Heart left ventricle (tissue), 16 donors: ENCODE results near the gene SEZ6L. TPM values are rescaled to one million over a fixed set of nuclear protein-coding genes. Genes with fewer than 3 reads are reported as not detected.

Experiments used
- ATAC-seq, 4 donors: fragments of 200-7000 bp; cut with Tn5 transposase; one replicate each; pipeline ENCODE4 v1.9.1; 2020 to 2022; ENCODE audit warnings: moderate library complexity in 4 of 4, mild to moderate bottlenecking in 3 of 4, moderate number of reproducible peaks in 1 of 4
- DNase-seq, 5 donors: peaks; one replicate each; pipeline ENCODE4 v3.0.0-alpha.2; 2020
- H3K27ac ChIP-seq, 12 donors: fragments of 200-600 bp; sonication (generic) in 4 of 12; one replicate each; pipeline versions ENCODE4 v1.5.0 to v1.8.0; 2016 to 2022; ENCODE audit warnings: mild to moderate bottlenecking in 2 of 12
- H3K27me3 ChIP-seq, 9 donors: fragments of 200-600 bp; sonication (generic) in 2 of 9; one replicate each; pipeline versions ENCODE4 v1.5.1 to v1.8.0; 2016 to 2022; ENCODE audit warnings: mild to moderate bottlenecking in 3 of 9
- H3K36me3 ChIP-seq, 9 donors: fragments of 200-600 bp; sonication (generic) in 2 of 9; one replicate each; pipeline versions ENCODE4 v1.5.0 to v1.8.0; 2018 to 2022; ENCODE audit warnings: mild to moderate bottlenecking in 2 of 9
- H3K4me1 ChIP-seq, 12 donors: fragments of 200-600 bp; sonication (generic) in 4 of 12; one replicate each; pipeline versions ENCODE4 v1.5.0 to v1.8.0; 2016 to 2022; ENCODE audit warnings: mild to moderate bottlenecking in 3 of 12
- H3K4me3 ChIP-seq, 12 donors: fragments of 200-600 bp; sonication (generic) in 4 of 12; one replicate each; pipeline versions ENCODE4 v1.5.0 to v1.8.0; 2017 to 2022; ENCODE audit warnings: mild to moderate bottlenecking in 9 of 12, moderate library complexity in 4 of 12
- H3K9me3 ChIP-seq, 12 donors: fragments of 200-600 bp; sonication (generic) in 4 of 12; one replicate each; pipeline versions ENCODE4 v1.5.0 to v1.8.0; 2016 to 2022; ENCODE audit warnings: mild to moderate bottlenecking in 1 of 12
- POLR2A ChIP-seq, 2 donors: fragments of 450-650 bp; IDR thresholded peaks; one replicate each; pipeline ENCODE4 v1.6.1; 2017; ENCODE audit warnings: antibody characterized with exemption in 2 of 2, mild to moderate bottlenecking in 2 of 2, moderate library complexity in 2 of 2
- WGBS, 4 donors: extraction: QIAGEN DNeasy Blood & Tissue Kit in 2 of 4; methylation state at CpG; one replicate each; pipeline versions ENCODE4 v1.1.5 to v1.1.7; 2013 to 2018; 5-methylcytosine and 5-hydroxymethylcytosine counted together
- intact Hi-C, 10 donors: fragments of 100-400 bp; cut with DNase I; formaldehyde crosslinking; loops; one replicate each; pipeline versions ENCODE4 v1.11.1 to v1.14.2; 2022
- polyA plus RNA-seq, 2 donors: library from polyadenylated mRNA; stranded (reverse); fragments of 200-250 nt; gene quantifications; one replicate each; pipeline ENCODE4 v1.2.3, GENCODE V29; 2013
- total RNA-seq, 9 donors: library from RNA; depleted of rRNA in 2 of 9; stranded (reverse); fragments of >200 nt in 2 of 9; fragmentation: NEBNext Ultra II Directional in 3 of 9; extraction: Animal tissue kit (Norgen Biotek cat#: 25700) in 3 of 9; gene quantifications; one replicate each; pipeline versions ENCODE4 v1.1.0 to v1.2.4, GENCODE V29; 2016 to 2023
- TF ChIP-seq, protein P1 (sequence below), 12 donors: fragments of 200-600 bp; sonication (generic) in 4 of 12; IDR thresholded peaks; one replicate each; pipeline versions ENCODE4 v1.5.0 to v1.8.0; 2018 to 2022; ENCODE audit warnings: antibody characterized with exemption in 12 of 12, mild to moderate bottlenecking in 5 of 12
- donor health status: ischemic (EF 13 %, LVEDD 7.1; RV severe dilation, severe dysfunction).
- donor health status: healthy with polysubstance abuse.
- donor health status: DM: no; HTN: yes; CAD: no.
- donor health status: DM: no; HTN: no; CAD: no.
- donor health status: ischemic (EF 25% LVEDD 6.9; RV normal size, moderate dysfunction).
- donor health status: ischemic (EF 25% LVEDD 5.7; RV mildly dilated, moderate dysfunction).
- donor health status: healthy.
- donor health status: DM: yes; HTN: yes; CAD: no.
- donor health status: ischemic (EF 35%, LVEDD 5.7; RV mildly dilated, moderate dysfunction).
- donor health status: nonischemic (EF 11% LVEDD 7.7; RV severe dilation, severe dysfunction).
- donor health status: DM: yes; HTN: yes; CAD: no.
- donor health status: PGD.
- donor health status: ischemic (EF 29% LVEDD 5.4; RV normal size, mild dysfunction).
- donor health status: nonischemic (EF 23%, LVEDD 6.1; RV moderate dilation, normal function).

The SEZ6L gene
- total and polyA plus RNA-seq, 11 donors: 0.04 to 1.6 (median 0.17) TPM; not detected in 2

DNA sequence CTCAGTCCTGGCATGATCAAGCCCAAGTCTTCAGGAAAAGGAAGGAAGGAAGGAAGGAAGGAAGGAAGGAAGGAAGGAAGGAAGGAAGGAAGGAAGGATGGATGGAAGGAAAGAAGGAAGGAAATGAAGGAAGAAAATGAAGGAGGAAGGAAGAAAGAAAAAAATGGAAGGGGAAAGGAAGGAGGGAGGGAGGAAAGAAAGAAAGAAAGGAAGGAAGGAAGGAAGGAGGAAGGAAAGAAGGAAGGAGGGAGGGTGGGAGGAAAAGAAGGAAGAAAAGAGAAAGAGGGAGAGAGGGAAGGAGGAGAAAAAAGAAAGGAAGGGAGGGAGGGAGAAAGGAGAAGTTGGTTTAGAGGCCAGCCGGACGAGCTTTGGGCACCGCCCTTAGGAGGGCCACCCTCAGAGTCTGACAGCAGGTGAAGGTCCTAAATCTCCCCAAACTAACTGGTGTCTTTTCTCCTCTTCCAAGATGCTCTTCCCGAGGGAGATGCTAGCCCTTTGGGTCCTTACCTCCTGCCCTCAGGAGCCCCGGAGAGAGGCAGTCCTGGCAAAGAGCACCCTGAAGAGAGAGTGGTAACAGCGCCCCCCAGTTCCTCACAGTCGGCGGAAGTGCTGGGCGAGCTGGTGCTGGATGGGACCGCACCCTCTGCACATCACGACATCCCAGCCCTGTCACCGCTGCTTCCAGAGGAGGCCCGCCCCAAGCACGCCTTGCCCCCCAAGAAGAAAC lies 122.8 kb downstream of the SEZ6L start:
- Histone ChIP-seq H3K27ac (no peak overlapping the region), H3K9me3 (no peaks in the 10 kb centered on the region), H3K36me3 (no peaks in the 10 kb centered on the region), H3K4me1 (no peaks in the 10 kb centered on the region), H3K4me3 (no peak overlapping the region), H3K27me3 (peaks cover 0 to 12% (median 0%) of the 10 kb centered on the region in 9 donors)
- intact Hi-C loops: no loop called here
- 70 to 79% (median 74%) methylated on average over 7 to 14 of the region's 14 CpGs for whole genome bisulfite sequencing, 4 donors
- TF ChIP-seq POLR2A (IDR thresholded peaks at IDR 0.05): no peak
- TF ChIP-seq, protein P1, sequence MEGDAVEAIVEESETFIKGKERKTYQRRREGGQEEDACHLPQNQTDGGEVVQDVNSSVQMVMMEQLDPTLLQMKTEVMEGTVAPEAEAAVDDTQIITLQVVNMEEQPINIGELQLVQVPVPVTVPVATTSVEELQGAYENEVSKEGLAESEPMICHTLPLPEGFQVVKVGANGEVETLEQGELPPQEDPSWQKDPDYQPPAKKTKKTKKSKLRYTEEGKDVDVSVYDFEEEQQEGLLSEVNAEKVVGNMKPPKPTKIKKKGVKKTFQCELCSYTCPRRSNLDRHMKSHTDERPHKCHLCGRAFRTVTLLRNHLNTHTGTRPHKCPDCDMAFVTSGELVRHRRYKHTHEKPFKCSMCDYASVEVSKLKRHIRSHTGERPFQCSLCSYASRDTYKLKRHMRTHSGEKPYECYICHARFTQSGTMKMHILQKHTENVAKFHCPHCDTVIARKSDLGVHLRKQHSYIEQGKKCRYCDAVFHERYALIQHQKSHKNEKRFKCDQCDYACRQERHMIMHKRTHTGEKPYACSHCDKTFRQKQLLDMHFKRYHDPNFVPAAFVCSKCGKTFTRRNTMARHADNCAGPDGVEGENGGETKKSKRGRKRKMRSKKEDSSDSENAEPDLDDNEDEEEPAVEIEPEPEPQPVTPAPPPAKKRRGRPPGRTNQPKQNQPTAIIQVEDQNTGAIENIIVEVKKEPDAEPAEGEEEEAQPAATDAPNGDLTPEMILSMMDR (IDR thresholded peaks at IDR 0.05): no peak
- no peak for ATAC-seq
- DNase-seq: no peak

DNA sequence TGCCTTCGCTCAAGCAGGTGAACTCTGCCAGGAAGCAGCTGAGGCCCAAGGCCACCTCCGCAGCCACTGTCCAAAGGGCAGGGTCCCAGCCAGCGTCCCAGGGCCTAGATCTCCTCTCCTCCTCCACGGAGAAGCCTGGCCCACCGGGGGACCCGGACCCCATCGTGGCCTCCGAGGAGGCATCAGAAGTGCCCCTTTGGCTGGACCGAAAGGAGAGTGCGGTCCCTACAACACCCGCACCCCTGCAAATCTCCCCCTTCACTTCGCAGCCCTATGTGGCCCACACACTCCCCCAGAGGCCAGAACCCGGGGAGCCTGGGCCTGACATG lies 123.4 kb downstream of the SEZ6L start:
- DNase-seq (no peak), ATAC-seq (peak in 1 of 4 donors; percentile 20)
- TF ChIP-seq POLR2A (IDR thresholded peaks at IDR 0.05): no peak
- TF ChIP-seq, protein P1 (IDR thresholded peaks at IDR 0.05): no peak
- Histone ChIP-seq H3K27ac (no peak overlapping the region), H3K4me3 (no peak overlapping the region), H3K27me3 (peaks cover 0 to 11% (median 0%) of the 10 kb centered on the region in 9 donors), H3K4me1 (no peaks in the 10 kb centered on the region), H3K36me3 (no peaks in the 10 kb centered on the region), H3K9me3 (no peaks in the 10 kb centered on the region)
- intact Hi-C loops: no loop called here
- WGBS, 4 donors: 87 to 91% (median 88%) methylated on average over 10 to 13 of the region's 13 CpGs

DNA sequence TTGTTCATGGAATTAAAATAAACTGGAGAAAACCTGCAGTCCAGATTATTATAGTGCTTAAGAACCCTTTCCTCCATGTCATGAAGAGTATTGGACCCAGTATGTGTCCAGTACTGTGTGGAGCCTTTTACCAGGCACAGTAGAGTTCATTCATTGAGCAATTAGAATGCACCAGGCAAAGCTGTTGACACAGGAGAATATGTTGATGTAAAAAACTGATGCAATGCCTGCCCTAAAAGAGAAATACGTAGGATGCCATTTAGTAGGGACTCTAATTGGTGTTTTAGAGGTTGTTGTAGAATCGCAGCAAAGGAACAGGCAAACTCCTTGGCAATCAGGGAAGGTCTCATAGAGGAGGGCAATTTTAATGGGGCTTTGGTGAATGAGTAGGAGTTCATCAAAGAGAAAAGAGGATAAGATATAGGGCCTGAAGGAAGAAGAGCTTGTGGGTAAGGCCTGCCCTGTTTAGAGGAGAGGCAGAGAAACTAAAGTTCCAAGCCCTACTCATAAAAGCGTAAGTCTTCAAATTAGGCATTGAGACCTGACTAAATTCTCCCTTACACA lies 126.4 kb downstream of the SEZ6L start:
- intact Hi-C loops: no loop called here
- 83 to 89% (median 87%) methylated on average over 3 of the region's 3 CpGs for WGBS, 4 donors

More for the DNA sequence above, 126.4 kb downstream of the SEZ6L start:
- Histone ChIP-seq H3K9me3 (no peaks in the 10 kb centered on the region), H3K27me3 (peaks cover 0 to 9% (median 0%) of the 10 kb centered on the region in 9 donors), H3K36me3 (no peaks in the 10 kb centered on the region), H3K4me1 (no peaks in the 10 kb centered on the region), H3K27ac (no peak overlapping the region), H3K4me3 (no peak overlapping the region)
- TF ChIP-seq, protein P1 (IDR thresholded peaks at IDR 0.05): no peak
- no peak for TF ChIP-seq POLR2A (IDR thresholded peaks at IDR 0.05)
- no peak for ATAC-seq
- no peak for DNase-seq
